Measurements from ENCODE around the gene SMS. TPM values are rescaled to one million over a fixed set of nuclear protein-coding genes. Genes with fewer than 3 reads are reported as not detected.
"Not testable (repeated sequence)": the region's sequence is repeated elsewhere in the genome, so short reads cannot be mapped to it uniquely, and the experiment has no call there.

Gene SMS
- total RNA-seq, 1 donor from 2014 or later: 187 TPM

DNA sequence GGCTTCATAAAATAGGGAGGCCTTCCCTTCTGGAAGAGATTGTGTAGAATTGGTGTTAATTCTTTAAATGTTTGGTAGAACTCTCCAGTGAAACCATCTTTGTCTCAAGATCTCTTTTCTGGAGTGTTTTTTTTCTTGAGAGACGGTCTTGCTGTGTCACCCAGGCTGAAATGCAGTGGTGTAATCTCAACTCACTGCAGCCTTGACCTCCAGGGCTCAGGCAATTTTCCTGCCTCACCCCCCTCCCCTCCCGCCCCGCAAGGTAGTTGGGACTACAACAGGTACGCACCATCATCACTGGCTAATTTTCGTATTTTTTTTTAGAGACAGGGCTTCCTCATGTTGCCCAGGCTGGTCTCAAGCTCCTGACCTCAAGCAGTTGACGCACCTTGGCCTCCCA is 12.1 kb downstream of the SMS start:
- Mint-ChIP-seq H3K4me3 (ENCODE audit: unreplicated experiment) (no peak overlapping the region), H3K4me1 (ENCODE audit: low read depth, unreplicated experiment) (peaks cover 38% of the 10 kb centered on the region), H3K27me3 (ENCODE audit: low read depth, unreplicated experiment) (no peaks in the 10 kb centered on the region), H3K27ac (ENCODE audit: unreplicated experiment) (no peak overlapping the region), H3K9me3 (ENCODE audit: unreplicated experiment) (no peaks in the 10 kb centered on the region), H3K36me3 (ENCODE audit: low read depth, unreplicated experiment) (no peaks in the 10 kb centered on the region)
- Histone ChIP-seq H4K20me1 (ENCODE audit: insufficient read depth, low read length) (peaks cover 81% of the 10 kb centered on the region), H3K4me2 (ENCODE audit: low read length) (no peak overlapping the region), H3K79me2 (ENCODE audit: insufficient read depth, low read length) (peaks cover 98% of the 10 kb centered on the region), H3K36me3 (ENCODE audit: insufficient read depth, low read length) (no peaks in the 10 kb centered on the region), H3K4me1 (ENCODE audit: insufficient read depth, low read length) (peaks cover 4% of the 10 kb centered on the region), H3K9ac (ENCODE audit: low read length) (no peak overlapping the region), H2AFZ (ENCODE audit: low read depth, low read length) (no peak overlapping the region), H3K9me3 (ENCODE audit: insufficient read depth, low read depth, low read length) (no peaks in the 10 kb centered on the region), H3K4me3 (ENCODE audit: insufficient read depth, low read depth, low read length) (no peak overlapping the region), H3K27me3 (ENCODE audit: insufficient read depth, low read length) (no peaks in the 10 kb centered on the region), H3K27ac (ENCODE audit: low read depth, low read length) (no peak overlapping the region)
- TF ChIP-seq, protein P1, sequence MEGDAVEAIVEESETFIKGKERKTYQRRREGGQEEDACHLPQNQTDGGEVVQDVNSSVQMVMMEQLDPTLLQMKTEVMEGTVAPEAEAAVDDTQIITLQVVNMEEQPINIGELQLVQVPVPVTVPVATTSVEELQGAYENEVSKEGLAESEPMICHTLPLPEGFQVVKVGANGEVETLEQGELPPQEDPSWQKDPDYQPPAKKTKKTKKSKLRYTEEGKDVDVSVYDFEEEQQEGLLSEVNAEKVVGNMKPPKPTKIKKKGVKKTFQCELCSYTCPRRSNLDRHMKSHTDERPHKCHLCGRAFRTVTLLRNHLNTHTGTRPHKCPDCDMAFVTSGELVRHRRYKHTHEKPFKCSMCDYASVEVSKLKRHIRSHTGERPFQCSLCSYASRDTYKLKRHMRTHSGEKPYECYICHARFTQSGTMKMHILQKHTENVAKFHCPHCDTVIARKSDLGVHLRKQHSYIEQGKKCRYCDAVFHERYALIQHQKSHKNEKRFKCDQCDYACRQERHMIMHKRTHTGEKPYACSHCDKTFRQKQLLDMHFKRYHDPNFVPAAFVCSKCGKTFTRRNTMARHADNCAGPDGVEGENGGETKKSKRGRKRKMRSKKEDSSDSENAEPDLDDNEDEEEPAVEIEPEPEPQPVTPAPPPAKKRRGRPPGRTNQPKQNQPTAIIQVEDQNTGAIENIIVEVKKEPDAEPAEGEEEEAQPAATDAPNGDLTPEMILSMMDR (IDR thresholded peaks at IDR 0.05; ENCODE audit: insufficient read depth, low read depth, low read length): no peak
- TF ChIP-seq EZH2 (IDR thresholded peaks at IDR 0.05; ENCODE audit: insufficient read depth, low read length): no peak
- no peak for DNase-seq (ENCODE audit: low read depth)
- no peak for FAIRE-seq

DNA sequence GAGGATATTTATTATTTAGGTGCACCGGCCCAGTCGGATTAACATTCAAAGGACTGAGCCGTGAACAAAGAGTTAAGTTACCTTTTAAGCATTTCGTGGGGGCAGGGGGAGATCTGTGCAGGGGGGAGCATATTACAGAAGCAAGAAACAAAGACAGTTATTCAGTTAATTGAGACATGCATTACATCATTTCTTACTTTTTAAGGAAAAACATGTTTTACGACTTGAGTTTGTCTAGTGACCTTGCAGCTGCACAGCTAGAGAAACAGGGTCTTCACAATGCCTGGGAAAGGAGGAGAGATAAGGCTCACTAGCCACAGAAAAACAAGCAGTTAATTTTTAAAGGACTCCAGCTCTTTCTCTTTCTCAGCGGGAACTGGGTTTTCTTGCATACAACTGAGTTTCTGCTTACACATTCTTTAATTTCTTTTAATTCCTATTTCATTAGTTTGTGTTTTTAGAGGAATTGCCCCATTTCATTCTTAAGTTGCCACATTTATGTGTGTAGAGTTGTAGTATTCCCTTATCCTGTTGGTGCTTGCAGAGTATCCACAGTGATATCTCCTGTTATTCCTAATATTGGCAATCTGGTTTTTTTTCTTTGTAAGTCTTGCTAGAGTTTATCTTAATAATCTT is 12.8 kb downstream of the SMS start:
- H3K4me3 ChIP-seq (ENCODE audit: insufficient read depth, low read depth, low read length); H3K4me1 ChIP-seq (ENCODE audit: insufficient read depth, low read length); H3K27ac ChIP-seq (ENCODE audit: low read depth, low read length); H3K9me3 Mint-ChIP-seq (ENCODE audit: unreplicated experiment); H2AFZ ChIP-seq (ENCODE audit: low read depth, low read length); H3K36me3 Mint-ChIP-seq (ENCODE audit: low read depth, unreplicated experiment); H3K9ac ChIP-seq (ENCODE audit: low read length); H3K9me3 ChIP-seq (ENCODE audit: insufficient read depth, low read depth, low read length); H3K27me3 ChIP-seq (ENCODE audit: insufficient read depth, low read length); H3K4me2 ChIP-seq (ENCODE audit: low read length); DNase-seq (ENCODE audit: low read depth); H3K27me3 Mint-ChIP-seq (ENCODE audit: low read depth, unreplicated experiment); FAIRE-seq; H3K4me3 Mint-ChIP-seq (ENCODE audit: unreplicated experiment); H3K27ac Mint-ChIP-seq (ENCODE audit: unreplicated experiment); H3K36me3 ChIP-seq (ENCODE audit: insufficient read depth, low read length): not testable (repeated sequence)
- Histone ChIP-seq H4K20me1 (ENCODE audit: insufficient read depth, low read length) (peaks cover 78% of the 10 kb centered on the region), H3K79me2 (ENCODE audit: insufficient read depth, low read length) (peaks cover 98% of the 10 kb centered on the region)
- H3K4me1 Mint-ChIP-seq (ENCODE audit: low read depth, unreplicated experiment): peaks cover 31% of the 10 kb centered on the region

DNA sequence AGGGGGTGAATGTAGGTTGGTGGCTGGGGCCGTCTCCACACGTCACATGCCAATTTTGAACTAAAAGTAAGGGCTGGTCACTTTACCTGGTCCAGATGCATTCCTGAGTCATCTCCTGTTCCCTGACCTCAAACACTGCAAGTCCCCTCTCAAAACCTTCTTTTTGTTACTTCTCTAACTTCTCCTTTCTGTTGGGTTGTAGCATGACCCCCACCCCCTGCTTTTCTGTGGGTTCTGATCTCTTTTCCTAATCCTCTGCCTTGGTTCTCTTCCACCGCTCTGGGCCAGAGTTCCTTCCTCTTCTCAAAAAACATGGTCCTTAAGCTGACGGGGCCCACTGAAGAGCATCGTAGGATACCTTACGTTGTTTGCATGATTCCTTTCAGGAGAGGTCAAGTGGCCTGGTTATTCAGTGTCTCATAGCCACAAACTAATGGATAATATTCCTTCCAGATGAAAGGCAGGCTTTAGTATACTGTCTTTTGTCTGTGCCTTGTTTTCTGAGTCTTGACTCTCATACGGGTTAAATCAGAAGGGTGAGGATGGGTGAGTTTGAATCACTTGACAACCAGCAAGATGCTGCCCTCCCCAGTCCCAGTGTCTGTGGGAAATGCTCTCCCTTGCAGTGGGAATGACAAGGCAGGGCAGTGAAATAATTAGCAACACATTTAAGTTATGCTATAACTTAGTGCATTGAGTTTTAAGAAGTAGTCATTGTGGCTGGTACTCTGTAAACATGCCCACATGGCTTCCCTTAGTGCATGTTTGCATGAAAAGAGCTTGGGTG is 15.1 kb downstream of the SMS start:
- Histone ChIP-seq H2AFZ (ENCODE audit: low read depth, low read length) (no peak overlapping the region), H3K4me3 (ENCODE audit: insufficient read depth, low read depth, low read length) (no peak overlapping the region), H3K4me2 (ENCODE audit: low read length) (no peak overlapping the region), H4K20me1 (ENCODE audit: insufficient read depth, low read length) (peaks cover 77% of the 10 kb centered on the region), H3K27me3 (ENCODE audit: insufficient read depth, low read length) (no peaks in the 10 kb centered on the region), H3K79me2 (ENCODE audit: insufficient read depth, low read length) (peaks cover 98% of the 10 kb centered on the region), H3K9ac (ENCODE audit: low read length) (no peak overlapping the region), H3K36me3 (ENCODE audit: insufficient read depth, low read length) (no peaks in the 10 kb centered on the region), H3K4me1 (ENCODE audit: insufficient read depth, low read length) (peaks cover 7% of the 10 kb centered on the region), H3K9me3 (ENCODE audit: insufficient read depth, low read depth, low read length) (no peaks in the 10 kb centered on the region), H3K27ac (ENCODE audit: low read depth, low read length) (no peak overlapping the region)
- DNase-seq (ENCODE audit: low read depth) (no peak), FAIRE-seq (no peak)
- H3K4me1 Mint-ChIP-seq (ENCODE audit: low read depth, unreplicated experiment): peaks cover 37% of the 10 kb centered on the region
- no peak overlapping the region for H3K27ac Mint-ChIP-seq (ENCODE audit: unreplicated experiment)
- no peak overlapping the region for H3K4me3 Mint-ChIP-seq (ENCODE audit: unreplicated experiment)
- H3K9me3 Mint-ChIP-seq (ENCODE audit: unreplicated experiment): no peaks in the 10 kb centered on the region
- TF ChIP-seq EZH2 (IDR thresholded peaks at IDR 0.05; ENCODE audit: insufficient read depth, low read length): no peak
- TF ChIP-seq, protein P1 (IDR thresholded peaks at IDR 0.05; ENCODE audit: insufficient read depth, low read depth, low read length): no peak
- H3K27me3 Mint-ChIP-seq (ENCODE audit: low read depth, unreplicated experiment): no peaks in the 10 kb centered on the region
- H3K36me3 Mint-ChIP-seq (ENCODE audit: low read depth, unreplicated experiment): peaks cover 1% of the 10 kb centered on the region

Measured in astrocyte (in vitro differentiated cells and primary cell).